H9 (cell line): ENCODE results near the gene FAM110A. TPM values are rescaled to one million over a fixed set of nuclear protein-coding genes. Genes with fewer than 3 reads are reported as not detected.

Experiments
- DNase-seq: peaks from one replicate; pipeline ENCODE4 v3.0.0-alpha.2; 2017
- H2AFZ ChIP-seq: one replicate; pipeline ENCODE4 v1.6.1; 2013; ENCODE audit warnings: mild to moderate bottlenecking, low read length, control low read depth, moderate library complexity
- H2AK5ac ChIP-seq: 2 replicates; pipeline ENCODE4 v1.6.1; 2013; ENCODE audit warnings: low read length, control low read depth, mixed read lengths; ENCODE audit not compliant: insufficient read length
- H2BK120ac ChIP-seq: one replicate; pipeline ENCODE4 v1.6.1; 2013; ENCODE audit warnings: low read depth, mild to moderate bottlenecking, low read length, control low read depth, inconsistent platforms; ENCODE audit not compliant: poor library complexity, severe bottlenecking
- H2BK12ac ChIP-seq: 2 replicates; pipeline ENCODE4 v1.6.1; 2013; ENCODE audit warnings: low read length, control low read depth, mixed read lengths, low read depth; ENCODE audit not compliant: insufficient read length
- H2BK15ac ChIP-seq: 2 replicates; pipeline ENCODE4 v1.6.1; 2013; ENCODE audit warnings: low read depth, low read length, control low read depth
- H2BK20ac ChIP-seq: one replicate; pipeline ENCODE4 v1.6.1; 2013; ENCODE audit warnings: low read depth, mild to moderate bottlenecking, low read length, control low read depth, inconsistent platforms; ENCODE audit not compliant: poor library complexity, severe bottlenecking
- H2BK5ac ChIP-seq: 2 replicates; pipeline ENCODE4 v1.6.1; 2013; ENCODE audit warnings: low read length, control low read depth, mixed read lengths; ENCODE audit not compliant: insufficient read length
- H3K14ac ChIP-seq: 2 replicates; pipeline ENCODE4 v1.6.1; 2013; ENCODE audit warnings: low read length, control low read depth; ENCODE audit not compliant: insufficient read depth
- H3K18ac ChIP-seq: 2 replicates; pipeline ENCODE4 v1.6.1; 2013; ENCODE audit warnings: low read depth, mild to moderate bottlenecking, mixed read lengths, low read length, control low read depth; ENCODE audit not compliant: insufficient read length
- H3K23ac ChIP-seq: 2 replicates; pipeline ENCODE4 v1.6.1; 2013; ENCODE audit warnings: low read length, control low read depth, mixed read lengths, low read depth; ENCODE audit not compliant: insufficient read length
- H3K23me2 ChIP-seq: 2 replicates; pipeline ENCODE4 v1.6.1; 2013; ENCODE audit warnings: low read depth, mild to moderate bottlenecking, mixed read lengths, low read length, control low read depth; ENCODE audit not compliant: insufficient read length, poor library complexity, severe bottlenecking
- H3K27ac ChIP-seq: 2 replicates; pipeline ENCODE4 v1.5.1; 2013; ENCODE audit warnings: low read length, control low read depth, mixed read lengths, low read depth; ENCODE audit not compliant: insufficient read length
- H3K27me3 ChIP-seq: 2 replicates; pipeline ENCODE4 v1.6.1; 2013; ENCODE audit warnings: low read length, control low read depth, inconsistent platforms; ENCODE audit not compliant: insufficient read depth
- H3K4ac ChIP-seq: 2 replicates; pipeline ENCODE4 v1.6.1; 2013; ENCODE audit warnings: low read depth, mild to moderate bottlenecking, control low read depth, inconsistent platforms, low read length, moderate library complexity
- H3K4me1 ChIP-seq: 2 replicates; pipeline ENCODE4 v1.6.1; 2013; ENCODE audit warnings: low read length, control low read depth, inconsistent platforms; ENCODE audit not compliant: insufficient read depth
- H3K4me2 ChIP-seq: 2 replicates; pipeline ENCODE4 v1.6.1; 2013; ENCODE audit warnings: low read length, control low read depth, mixed read lengths; ENCODE audit not compliant: insufficient read length, insufficient read depth
- H3K56ac ChIP-seq: 2 replicates; pipeline ENCODE4 v1.6.1; 2013; ENCODE audit warnings: low read depth, mild to moderate bottlenecking, mixed read lengths, low read length, control low read depth; ENCODE audit not compliant: insufficient read length
- H3K79me1 ChIP-seq: 2 replicates; pipeline ENCODE4 v1.6.1; 2013; ENCODE audit warnings: low read depth, mild to moderate bottlenecking, moderate library complexity, low read length, control low read depth, inconsistent platforms; ENCODE audit not compliant: insufficient read depth, poor library complexity, severe bottlenecking
- H3K79me2 ChIP-seq: 2 replicates; pipeline ENCODE4 v1.6.1; 2013; ENCODE audit warnings: low read length, control low read depth, inconsistent platforms; ENCODE audit not compliant: insufficient read depth
- H3K9ac ChIP-seq: 2 replicates; pipeline ENCODE4 v1.6.1; 2013; ENCODE audit warnings: low read length, control low read depth, mixed read lengths; ENCODE audit not compliant: insufficient read length; ENCODE audit errors: extremely low read depth
- H3K9me3 ChIP-seq: one replicate; pipeline ENCODE4 v1.6.1; 2013; ENCODE audit warnings: low read depth, low read length, inconsistent platforms; ENCODE audit not compliant: control insufficient read depth
- H3T11ph ChIP-seq: one replicate; pipeline ENCODE4 v1.6.1; 2013; ENCODE audit warnings: mild to moderate bottlenecking, low read length, control low read depth, inconsistent platforms
- H4K20me1 ChIP-seq: one replicate; pipeline ENCODE4 v1.6.1; 2013; ENCODE audit not compliant: control insufficient read depth, insufficient read length, insufficient read depth
- H4K5ac ChIP-seq: 2 replicates; pipeline ENCODE4 v1.6.1; 2013; ENCODE audit warnings: low read depth, mild to moderate bottlenecking, mixed read lengths, low read length, control low read depth; ENCODE audit not compliant: insufficient read length
- H4K8ac ChIP-seq: replicated peaks from 2 replicates; pipeline ENCODE4 v1.6.1; 2013; ENCODE audit warnings: low read length, control low read depth, mixed read lengths, low read depth; ENCODE audit not compliant: insufficient read length
- H4K91ac ChIP-seq: 2 replicates; pipeline ENCODE4 v1.6.1; 2013; ENCODE audit warnings: low read depth, mild to moderate bottlenecking, moderate library complexity, mixed read lengths, low read length, control low read depth; ENCODE audit not compliant: insufficient read length
- H3K27ac Mint-ChIP-seq, 3 experiments: 2 replicates in 2 of 3; 3 replicates in 1 of 3; pipeline ENCODE4 v1.8.0; 2020 to 2021; ENCODE audit warnings: mixed read lengths in 3 of 3, mild to moderate bottlenecking in 1 of 3, moderate library complexity in 1 of 3
- H3K27me3 Mint-ChIP-seq: 2 replicates; pipeline ENCODE4 v1.8.0; 2021; ENCODE audit warnings: low read depth, mild to moderate bottlenecking, moderate library complexity, mixed read lengths
- H3K36me3 Mint-ChIP-seq, 3 experiments: 2 replicates in 2 of 3; 3 replicates in 1 of 3; pipeline ENCODE4 v1.8.0; 2020 to 2021; ENCODE audit warnings: low read depth in 3 of 3, mixed read lengths in 3 of 3; ENCODE audit not compliant: insufficient read depth in 1 of 3
- H3K4me1 Mint-ChIP-seq, 2 experiments: 2 replicates each; pipeline ENCODE4 v1.8.0; 2020; ENCODE audit warnings: mixed read lengths in 2 of 2
- H3K4me3 Mint-ChIP-seq, 2 experiments: 2 replicates in 1 of 2; 3 replicates in 1 of 2; pipeline ENCODE4 v1.8.0; 2020 to 2021; ENCODE audit warnings: mild to moderate bottlenecking in 2 of 2, mixed read lengths in 2 of 2, moderate library complexity in 1 of 2
- H3K9me3 Mint-ChIP-seq, 2 experiments: 2 replicates in 1 of 2; 3 replicates in 1 of 2; pipeline ENCODE4 v1.8.0; 2020; ENCODE audit warnings: mild to moderate bottlenecking in 2 of 2, mixed read lengths in 2 of 2, moderate library complexity in 1 of 2
- WGBS: extraction: QIAGEN DNeasy Blood & Tissue Kit; methylation state at CpG from one replicate; pipeline ENCODE4 v1.1.7; 2013; ENCODE audit warnings: missing lambda C conversion rate, low lambda C conversion rate, mixed read lengths; ENCODE audit not compliant: insufficient read length; ENCODE audit errors: extremely low coverage; 5-methylcytosine and 5-hydroxymethylcytosine counted together
- total RNA-seq: library from RNA; stranded (reverse); gene quantifications from 2 replicates; pipeline ENCODE4 v1.2.1, GENCODE V29; 2021
- TF ChIP-seq, protein P1 (sequence below): fragments of 200-600 bp; sonication (generic); conservative IDR thresholded peaks from 3 replicates; pipeline ENCODE4 v1.8.0; 2021; ENCODE audit warnings: antibody characterized with exemption, mild to moderate bottlenecking

FAM110A gene
- total RNA-seq, 1 experiment from 2014 or later: 10.3 TPM

DNA sequence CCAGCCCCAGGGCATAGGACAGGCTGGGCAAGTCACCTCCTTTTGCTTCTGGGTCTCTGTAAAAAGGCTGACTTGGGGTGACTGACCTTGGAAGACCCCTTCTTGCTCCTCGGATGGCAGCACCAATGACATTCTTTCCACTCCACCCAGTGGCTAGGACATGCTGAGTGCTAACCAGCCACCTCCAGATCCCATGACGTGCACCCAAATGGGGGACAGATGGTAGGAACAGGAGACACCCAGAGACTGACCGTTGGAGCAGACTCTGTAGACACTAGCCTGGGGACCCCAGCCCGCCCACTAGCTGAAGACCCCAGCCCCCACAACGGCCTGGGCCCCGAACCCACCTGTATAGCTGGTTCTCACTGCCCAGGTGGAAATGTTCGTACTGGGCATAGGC lies 44.3 kb downstream of the FAM110A start:
- Histone ChIP-seq H2BK5ac (no peak overlapping the region), H4K5ac (no peak overlapping the region), H3K27me3 (no peaks in the 10 kb centered on the region), H3K56ac (no peak overlapping the region), H4K20me1 (no peaks in the 10 kb centered on the region), H4K8ac (no peak overlapping the region), H3K18ac (no peak overlapping the region), H4K91ac (no peak overlapping the region), H3T11ph (no peak overlapping the region), H3K23ac (no peak overlapping the region), H3K9me3 (no peaks in the 10 kb centered on the region), H3K23me2 (no peaks in the 10 kb centered on the region), H3K4me1 (no peaks in the 10 kb centered on the region), H3K14ac (no peak overlapping the region), H2AK5ac (no peak overlapping the region), H3K27ac (no peak overlapping the region), H3K79me2 (no peaks in the 10 kb centered on the region), H2AFZ (no peak overlapping the region), H3K79me1 (no peaks in the 10 kb centered on the region), H2BK20ac (no peak overlapping the region), H2BK120ac (no peak overlapping the region), H2BK12ac (no peak overlapping the region), H3K4ac (no peak overlapping the region), H2BK15ac (no peak overlapping the region), H3K9ac (no peak overlapping the region), H3K4me2 (no peak overlapping the region)
- no peak overlapping the region for H3K27ac Mint-ChIP-seq
- peaks cover 16% of the 10 kb centered on the region for H3K27me3 Mint-ChIP-seq
- DNase-seq: no peak
- TF ChIP-seq, protein P1, sequence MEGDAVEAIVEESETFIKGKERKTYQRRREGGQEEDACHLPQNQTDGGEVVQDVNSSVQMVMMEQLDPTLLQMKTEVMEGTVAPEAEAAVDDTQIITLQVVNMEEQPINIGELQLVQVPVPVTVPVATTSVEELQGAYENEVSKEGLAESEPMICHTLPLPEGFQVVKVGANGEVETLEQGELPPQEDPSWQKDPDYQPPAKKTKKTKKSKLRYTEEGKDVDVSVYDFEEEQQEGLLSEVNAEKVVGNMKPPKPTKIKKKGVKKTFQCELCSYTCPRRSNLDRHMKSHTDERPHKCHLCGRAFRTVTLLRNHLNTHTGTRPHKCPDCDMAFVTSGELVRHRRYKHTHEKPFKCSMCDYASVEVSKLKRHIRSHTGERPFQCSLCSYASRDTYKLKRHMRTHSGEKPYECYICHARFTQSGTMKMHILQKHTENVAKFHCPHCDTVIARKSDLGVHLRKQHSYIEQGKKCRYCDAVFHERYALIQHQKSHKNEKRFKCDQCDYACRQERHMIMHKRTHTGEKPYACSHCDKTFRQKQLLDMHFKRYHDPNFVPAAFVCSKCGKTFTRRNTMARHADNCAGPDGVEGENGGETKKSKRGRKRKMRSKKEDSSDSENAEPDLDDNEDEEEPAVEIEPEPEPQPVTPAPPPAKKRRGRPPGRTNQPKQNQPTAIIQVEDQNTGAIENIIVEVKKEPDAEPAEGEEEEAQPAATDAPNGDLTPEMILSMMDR: no peak
- no peaks in the 10 kb centered on the region; a peak in 1 of 5 replicates for H3K9me3 Mint-ChIP-seq
- H3K4me3 Mint-ChIP-seq: no peak overlapping the region
- no CpG with 5 or more reads among the region's 7 CpGs for WGBS
- H3K4me1 Mint-ChIP-seq: peaks cover 7 to 10% of the 10 kb centered on the region in 2 experiments
- no peaks in the 10 kb centered on the region for H3K36me3 Mint-ChIP-seq
